ENCODE measurements around the gene SMTN. TPM values are rescaled to one million over a fixed set of nuclear protein-coding genes. Genes with fewer than 3 reads are reported as not detected.

Gene SMTN
- total RNA-seq, 2 donors from 2014 or later = 17.2 to 19.9 TPM

GRCh38 chr22:31098632-31099110 lies 17.6 kb downstream of the SMTN start:
- Mint-ChIP-seq H3K4me3 (no peak overlapping the region), H3K36me3 (no peaks in the 10 kb centered on the region), H3K27me3 (no peaks in the 10 kb centered on the region), H3K4me1 (ENCODE audit: low read depth in 2 of 2) (no peaks in the 10 kb centered on the region), H3K9me3 (no peaks in the 10 kb centered on the region), H3K27ac (no peak overlapping the region)
- no peak for ATAC-seq
- peak; percentile 53 for DNase-seq (ENCODE audit: low spot score)

- no peaks in the 10 kb centered on the region for H3K27me3 Mint-ChIP-seq
- ATAC-seq (no peak), DNase-seq (ENCODE audit: low spot score) (peak; percentile 38)
- H3K9me3 Mint-ChIP-seq = no peaks in the 10 kb centered on the region
- no peaks in the 10 kb centered on the region for H3K36me3 Mint-ChIP-seq
- no peak overlapping the region for H3K27ac Mint-ChIP-seq
- no peak overlapping the region for H3K4me3 Mint-ChIP-seq
- H3K4me1 Mint-ChIP-seq (ENCODE audit: low read depth in 2 of 2) = no peaks in the 10 kb centered on the region
Measured at GRCh38 chr22:31099386-31099785, 18.3 kb downstream of the SMTN start.

- no peaks in the 10 kb centered on the region for H3K9me3 Mint-ChIP-seq
- no peaks in the 10 kb centered on the region for H3K36me3 Mint-ChIP-seq
- no peak overlapping the region for H3K27ac Mint-ChIP-seq
- no peaks in the 10 kb centered on the region for H3K4me1 Mint-ChIP-seq (ENCODE audit: low read depth in 2 of 2)
- DNase-seq (ENCODE audit: low spot score) (peak; percentile 45), ATAC-seq (no peak)
- H3K27me3 Mint-ChIP-seq = no peaks in the 10 kb centered on the region
- H3K4me3 Mint-ChIP-seq = no peak overlapping the region
Measured at GRCh38 chr22:31099841-31100761, 19.0 kb downstream of the SMTN start.

- Mint-ChIP-seq H3K9me3 (no peaks in the 10 kb centered on the region), H3K4me1 (ENCODE audit: low read depth in 2 of 2) (no peaks in the 10 kb centered on the region), H3K4me3 (no peak overlapping the region), H3K27ac (no peak overlapping the region), H3K36me3 (no peaks in the 10 kb centered on the region), H3K27me3 (no peaks in the 10 kb centered on the region)
- ATAC-seq (no peak), DNase-seq (ENCODE audit: low spot score) (no peak)
Measured at GRCh38 chr22:31100762-31101525, 19.8 kb downstream of the SMTN start.

- no peak overlapping the region for H3K4me3 Mint-ChIP-seq
- no peaks in the 10 kb centered on the region for H3K27me3 Mint-ChIP-seq
- no peak for DNase-seq (ENCODE audit: low spot score)
- H3K36me3 Mint-ChIP-seq = no peaks in the 10 kb centered on the region
- H3K4me1 Mint-ChIP-seq (ENCODE audit: low read depth in 2 of 2) = peaks cover 6% of the 10 kb centered on the region in 2 donors
- ATAC-seq = no peak
- no peak overlapping the region for H3K27ac Mint-ChIP-seq
- H3K9me3 Mint-ChIP-seq = no peaks in the 10 kb centered on the region
Measured at GRCh38 chr22:31102441-31103081, 21.4 kb downstream of the SMTN start.

- Mint-ChIP-seq H3K4me1 (ENCODE audit: low read depth in 2 of 2) (peaks cover 10 to 12% of the 10 kb centered on the region in 2 donors), H3K27me3 (no peaks in the 10 kb centered on the region), H3K36me3 (no peaks in the 10 kb centered on the region), H3K27ac (no peak overlapping the region), H3K4me3 (no peak overlapping the region), H3K9me3 (no peaks in the 10 kb centered on the region)
- ATAC-seq (no peak), DNase-seq (ENCODE audit: low spot score) (no peak)
Measured at GRCh38 chr22:31103111-31103510, 22.0 kb downstream of the SMTN start.

GRCh38 chr22:31103899-31104694 lies 23.0 kb downstream of the SMTN start:
- no peaks in the 10 kb centered on the region for H3K27me3 Mint-ChIP-seq
- H3K4me3 Mint-ChIP-seq = no peak overlapping the region
- ATAC-seq = no peak
- peak; percentile 58 for DNase-seq (ENCODE audit: low spot score)
- H3K36me3 Mint-ChIP-seq = no peaks in the 10 kb centered on the region
- H3K9me3 Mint-ChIP-seq = no peaks in the 10 kb centered on the region
- H3K4me1 Mint-ChIP-seq (ENCODE audit: low read depth in 2 of 2) = peaks cover 10 to 12% of the 10 kb centered on the region in 2 donors
- H3K27ac Mint-ChIP-seq = no peak overlapping the region

- no peak overlapping the region for H3K27ac Mint-ChIP-seq
- H3K4me1 Mint-ChIP-seq (ENCODE audit: low read depth in 2 of 2) = peaks cover 10 to 12% of the 10 kb centered on the region in 2 donors
- H3K4me3 Mint-ChIP-seq = no peak overlapping the region
- ATAC-seq (no peak), DNase-seq (ENCODE audit: low spot score) (peak; percentile 48)
- no peaks in the 10 kb centered on the region for H3K27me3 Mint-ChIP-seq
- no peaks in the 10 kb centered on the region for H3K36me3 Mint-ChIP-seq
- H3K9me3 Mint-ChIP-seq = no peaks in the 10 kb centered on the region
Measured at GRCh38 chr22:31104869-31105268, 23.8 kb downstream of the SMTN start.

- DNase-seq (ENCODE audit: low spot score) (peak; percentile 16), ATAC-seq (no peak)
- H3K4me3 Mint-ChIP-seq = no peak overlapping the region
- H3K9me3 Mint-ChIP-seq = no peaks in the 10 kb centered on the region
- H3K4me1 Mint-ChIP-seq (ENCODE audit: low read depth in 2 of 2) = peaks cover 10 to 12% of the 10 kb centered on the region in 2 donors
- no peak overlapping the region for H3K27ac Mint-ChIP-seq
- no peaks in the 10 kb centered on the region for H3K27me3 Mint-ChIP-seq
- H3K36me3 Mint-ChIP-seq = no peaks in the 10 kb centered on the region
Measured at GRCh38 chr22:31105282-31105929, 24.3 kb downstream of the SMTN start.

GRCh38 chr22:31106001-31106571 lies 25.0 kb downstream of the SMTN start:
- H3K36me3 Mint-ChIP-seq = no peaks in the 10 kb centered on the region
- no peak overlapping the region for H3K27ac Mint-ChIP-seq
- H3K4me1 Mint-ChIP-seq (ENCODE audit: low read depth in 2 of 2) = peaks cover 10 to 12% of the 10 kb centered on the region in 2 donors
- peak overlapping the region; percentile 88 for H3K4me3 Mint-ChIP-seq
- DNase-seq (ENCODE audit: low spot score) (peak; percentile 49), ATAC-seq (no peak)
- H3K9me3 Mint-ChIP-seq = no peaks in the 10 kb centered on the region
- no peaks in the 10 kb centered on the region for H3K27me3 Mint-ChIP-seq

- peak overlapping the region; percentile 88 for H3K4me3 Mint-ChIP-seq
- no peaks in the 10 kb centered on the region for H3K27me3 Mint-ChIP-seq
- no peaks in the 10 kb centered on the region for H3K36me3 Mint-ChIP-seq
- H3K4me1 Mint-ChIP-seq (ENCODE audit: low read depth in 2 of 2) = peaks cover 10 to 12% of the 10 kb centered on the region in 2 donors
- no peaks in the 10 kb centered on the region for H3K9me3 Mint-ChIP-seq
- peak overlapping the region in 1 of 2 donors; percentile 86 for H3K27ac Mint-ChIP-seq
- no peak for DNase-seq (ENCODE audit: low spot score)
- ATAC-seq = no peak
Measured at GRCh38 chr22:31106731-31107177, 25.6 kb downstream of the SMTN start.

GRCh38 chr22:31107178-31107893 lies 26.2 kb downstream of the SMTN start, which contains the start of gene SELENOM:
Gene SELENOM, minus strand, starts transcription at chr22:31107568. Its CDS starts 63 bp downstream, at chr22:31107505.
- DNase-seq (ENCODE audit: low spot score) (peak; percentile 93), ATAC-seq (peak; percentile 98 to 99)
- no peaks in the 10 kb centered on the region for H3K27me3 Mint-ChIP-seq
- H3K9me3 Mint-ChIP-seq = no peaks in the 10 kb centered on the region
- peak within 1 kb of the TSS; percentile 31 to 86 for H3K27ac Mint-ChIP-seq
- peak within 1 kb of the TSS; percentile 88 for H3K4me3 Mint-ChIP-seq
- no peaks in the 10 kb centered on the region for H3K36me3 Mint-ChIP-seq
- H3K4me1 Mint-ChIP-seq (ENCODE audit: low read depth in 2 of 2) = peaks cover 10 to 12% of the 10 kb centered on the region in 2 donors

Data from natural killer cell treated with Interleukin-12 subunit alpha and Interleukin-12 subunit beta and Interleukin-15 and Interleukin-18, amount 100 ng/mL, for 72 hours (primary cell).